Endothelial cell of hepatic sinusoid (primary cell): ENCODE measurements around the gene FGFR3.

Experiments
- in situ Hi-C: cut with HindIII; loops from 2 replicates; pipeline ENCODE4 v1.10.0; 2017; ENCODE audit warnings: low sequenced_read_pairs

FGFR3 gene

DNA sequence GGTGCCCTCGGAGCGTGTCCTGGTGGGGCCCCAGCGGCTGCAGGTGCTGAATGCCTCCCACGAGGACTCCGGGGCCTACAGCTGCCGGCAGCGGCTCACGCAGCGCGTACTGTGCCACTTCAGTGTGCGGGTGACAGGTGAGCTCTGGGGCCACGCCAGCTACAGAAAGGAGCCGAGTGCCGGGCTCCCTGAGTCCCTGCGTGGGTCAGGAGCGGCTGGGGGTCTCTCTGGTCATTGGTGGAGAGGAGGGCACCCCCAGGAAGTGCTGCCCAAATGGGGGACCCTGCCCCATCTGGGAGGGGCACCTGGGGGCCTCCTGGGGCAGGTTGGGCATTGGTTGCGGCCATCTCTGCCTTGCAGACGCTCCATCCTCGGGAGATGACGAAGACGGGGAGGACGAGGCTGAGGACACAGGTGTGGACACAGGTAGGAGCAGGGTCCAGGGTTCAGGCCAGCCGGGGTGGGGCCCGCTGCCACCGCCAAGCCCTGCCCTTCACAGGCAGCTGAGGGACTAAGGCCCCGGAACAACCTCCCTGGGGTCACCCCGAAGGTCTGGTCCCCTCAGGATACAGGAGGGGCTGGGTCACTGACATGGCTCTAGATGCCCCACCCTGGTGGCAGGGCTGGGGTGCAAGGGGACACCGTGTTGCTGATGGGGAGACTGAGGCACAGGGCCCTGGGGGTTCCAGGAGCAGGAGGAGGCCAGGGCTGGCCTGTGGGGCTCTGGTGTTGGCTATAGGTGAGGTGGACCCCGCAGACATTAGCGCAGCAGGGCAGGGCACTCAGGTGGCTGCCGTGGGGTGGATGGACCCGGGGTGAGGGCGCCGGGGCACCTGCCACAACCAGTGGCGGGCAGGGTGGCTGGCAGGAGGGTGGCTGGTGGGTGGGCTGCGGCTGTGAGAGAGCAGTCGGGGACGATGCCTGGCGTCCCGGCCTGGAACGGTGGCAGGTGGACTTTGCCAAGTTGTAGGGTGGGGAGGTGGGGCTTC, 6.6 kb downstream of the FGFR3 start:
- in situ Hi-C loops: no loop called here

DNA sequence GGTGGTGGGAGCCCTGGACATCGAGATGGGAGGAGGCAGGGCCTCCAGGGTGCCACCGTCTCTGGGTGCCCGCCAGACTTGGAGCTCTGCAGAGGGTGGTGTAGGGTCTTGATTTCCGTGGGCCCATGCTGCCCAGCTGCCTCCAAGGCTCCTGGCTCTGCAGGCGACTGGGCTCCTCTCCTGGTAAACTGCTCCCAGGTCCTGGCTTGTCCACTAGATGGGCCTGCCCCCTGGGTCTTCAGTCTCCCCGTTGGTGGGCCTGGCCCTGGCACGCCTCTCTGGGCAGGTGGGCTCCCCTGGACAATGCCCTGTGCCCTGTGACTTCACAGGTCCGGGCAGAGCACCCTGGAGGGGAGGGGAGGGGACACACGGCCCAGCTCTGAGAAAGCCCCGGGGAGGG, 7.7 kb downstream of the FGFR3 start:
- in situ Hi-C loops: no loop called here

DNA sequence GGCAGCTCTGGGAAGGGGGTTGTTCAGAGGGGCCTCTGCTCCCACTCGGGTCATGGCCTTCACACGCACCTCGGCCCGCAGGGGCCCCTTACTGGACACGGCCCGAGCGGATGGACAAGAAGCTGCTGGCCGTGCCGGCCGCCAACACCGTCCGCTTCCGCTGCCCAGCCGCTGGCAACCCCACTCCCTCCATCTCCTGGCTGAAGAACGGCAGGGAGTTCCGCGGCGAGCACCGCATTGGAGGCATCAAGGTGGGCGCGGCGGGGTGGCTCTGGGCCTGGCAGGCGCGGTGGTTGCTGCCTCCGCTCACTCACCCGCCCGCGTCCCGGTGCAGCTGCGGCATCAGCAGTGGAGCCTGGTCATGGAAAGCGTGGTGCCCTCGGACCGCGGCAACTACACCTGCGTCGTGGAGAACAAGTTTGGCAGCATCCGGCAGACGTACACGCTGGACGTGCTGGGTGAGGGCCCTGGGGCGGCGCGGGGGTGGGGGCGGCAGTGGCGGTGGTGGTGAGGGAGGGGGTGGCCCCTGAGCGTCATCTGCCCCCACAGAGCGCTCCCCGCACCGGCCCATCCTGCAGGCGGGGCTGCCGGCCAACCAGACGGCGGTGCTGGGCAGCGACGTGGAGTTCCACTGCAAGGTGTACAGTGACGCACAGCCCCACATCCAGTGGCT, 8.3 kb downstream of the FGFR3 start:
- in situ Hi-C loops: no loop called here

DNA sequence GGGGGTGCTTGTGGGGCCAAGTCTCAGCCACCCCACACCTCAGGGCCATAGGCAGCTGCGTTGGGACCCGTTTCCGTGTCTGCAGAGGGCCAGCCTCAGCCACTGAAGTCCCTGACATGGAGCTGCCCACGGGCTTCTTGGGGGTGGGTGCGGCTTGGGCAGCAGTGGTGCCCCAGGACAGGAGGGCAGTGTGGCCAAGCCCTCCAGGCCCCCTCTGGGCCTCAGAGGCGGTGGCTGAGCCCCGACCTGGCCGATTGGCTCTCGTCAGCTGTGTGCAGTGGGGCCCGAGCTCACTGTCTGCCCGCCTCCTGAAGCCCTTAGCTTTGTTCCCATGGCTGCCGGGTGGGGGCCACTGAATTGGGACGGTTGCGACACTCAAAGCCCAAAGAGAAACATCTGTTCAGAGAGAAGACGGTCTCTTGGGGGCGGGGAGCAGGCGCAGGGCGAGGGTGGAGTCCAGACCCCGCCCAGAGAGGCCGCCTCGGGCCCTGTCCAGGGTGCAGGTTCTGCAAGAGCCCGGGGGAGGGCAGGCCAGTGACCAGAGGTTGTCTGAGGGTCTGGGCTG, 9.1 kb downstream of the FGFR3 start:
- in situ Hi-C loops: no loop called here

DNA sequence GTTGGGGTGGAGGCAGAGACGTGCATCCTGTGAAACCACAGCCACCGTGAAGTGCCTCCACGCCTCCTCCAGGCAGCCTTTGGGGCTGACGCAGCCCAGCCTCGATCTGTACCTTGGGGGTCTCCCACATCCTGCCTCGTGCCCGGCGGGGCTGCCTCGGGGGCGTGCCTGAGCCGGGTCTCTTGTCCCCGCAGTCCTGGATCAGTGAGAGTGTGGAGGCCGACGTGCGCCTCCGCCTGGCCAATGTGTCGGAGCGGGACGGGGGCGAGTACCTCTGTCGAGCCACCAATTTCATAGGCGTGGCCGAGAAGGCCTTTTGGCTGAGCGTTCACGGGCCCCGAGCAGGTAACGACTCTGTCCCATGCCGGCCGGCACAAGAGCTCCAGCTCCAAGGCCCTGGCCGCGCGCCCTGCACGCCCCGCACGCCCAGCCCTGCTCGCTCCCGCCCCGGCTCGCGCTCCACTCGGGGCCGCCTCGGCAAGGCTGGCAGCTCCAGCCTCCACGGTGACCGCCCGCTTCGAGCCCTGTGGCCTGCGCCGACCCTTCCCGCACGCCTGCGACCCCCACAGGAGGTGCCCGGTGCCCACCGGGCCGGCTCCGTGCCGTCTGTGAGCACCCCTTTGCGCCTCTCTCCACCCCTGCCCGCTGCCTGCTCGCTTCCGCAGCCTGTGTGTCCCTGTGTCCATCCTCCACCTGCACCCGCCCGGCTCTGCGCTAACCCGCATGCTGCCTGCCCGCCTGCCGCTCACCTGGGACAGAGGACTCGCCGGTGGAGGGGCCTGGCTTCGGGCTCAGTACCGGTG, 9.8 kb downstream of the FGFR3 start:
- in situ Hi-C loops: no loop called here

DNA sequence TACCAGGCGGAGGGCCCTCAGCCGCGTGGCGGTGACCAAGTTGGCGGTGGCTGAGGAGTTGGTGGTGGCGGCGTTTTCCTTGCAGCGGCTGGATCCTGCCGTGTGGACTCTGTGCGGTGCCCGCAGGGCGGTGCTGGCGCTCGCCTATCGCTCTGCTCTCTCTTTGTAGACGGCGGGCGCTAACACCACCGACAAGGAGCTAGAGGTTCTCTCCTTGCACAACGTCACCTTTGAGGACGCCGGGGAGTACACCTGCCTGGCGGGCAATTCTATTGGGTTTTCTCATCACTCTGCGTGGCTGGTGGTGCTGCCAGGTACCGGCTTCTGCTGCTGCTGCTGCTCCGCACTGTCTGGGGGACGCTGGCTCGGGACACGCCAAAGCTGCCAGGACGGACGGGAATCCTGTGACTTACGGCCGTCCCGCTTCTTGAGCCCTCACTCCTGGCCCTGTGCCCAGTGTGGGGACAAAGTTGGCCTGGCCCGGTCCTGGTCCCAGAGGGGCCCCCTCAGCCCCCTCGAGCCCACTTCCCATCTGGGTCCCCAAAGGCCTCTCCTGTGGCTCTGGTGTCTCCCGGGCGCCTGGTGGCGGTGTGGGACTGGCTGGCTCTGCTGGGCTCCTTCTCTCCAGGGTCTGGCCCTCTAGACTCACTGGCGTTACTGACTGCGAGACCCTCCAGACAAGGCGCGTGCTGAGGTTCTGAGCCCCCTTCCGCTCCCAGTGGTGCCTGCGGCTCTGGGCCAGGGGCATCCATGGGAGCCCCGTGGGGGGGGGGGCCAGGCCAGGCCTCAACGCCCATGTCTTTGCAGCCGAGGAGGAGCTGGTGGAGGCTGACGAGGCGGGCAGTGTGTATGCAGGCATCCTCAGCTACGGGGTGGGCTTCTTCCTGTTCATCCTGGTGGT, 10.7 kb downstream of the FGFR3 start:
- in situ Hi-C loops: no loop called here

DNA sequence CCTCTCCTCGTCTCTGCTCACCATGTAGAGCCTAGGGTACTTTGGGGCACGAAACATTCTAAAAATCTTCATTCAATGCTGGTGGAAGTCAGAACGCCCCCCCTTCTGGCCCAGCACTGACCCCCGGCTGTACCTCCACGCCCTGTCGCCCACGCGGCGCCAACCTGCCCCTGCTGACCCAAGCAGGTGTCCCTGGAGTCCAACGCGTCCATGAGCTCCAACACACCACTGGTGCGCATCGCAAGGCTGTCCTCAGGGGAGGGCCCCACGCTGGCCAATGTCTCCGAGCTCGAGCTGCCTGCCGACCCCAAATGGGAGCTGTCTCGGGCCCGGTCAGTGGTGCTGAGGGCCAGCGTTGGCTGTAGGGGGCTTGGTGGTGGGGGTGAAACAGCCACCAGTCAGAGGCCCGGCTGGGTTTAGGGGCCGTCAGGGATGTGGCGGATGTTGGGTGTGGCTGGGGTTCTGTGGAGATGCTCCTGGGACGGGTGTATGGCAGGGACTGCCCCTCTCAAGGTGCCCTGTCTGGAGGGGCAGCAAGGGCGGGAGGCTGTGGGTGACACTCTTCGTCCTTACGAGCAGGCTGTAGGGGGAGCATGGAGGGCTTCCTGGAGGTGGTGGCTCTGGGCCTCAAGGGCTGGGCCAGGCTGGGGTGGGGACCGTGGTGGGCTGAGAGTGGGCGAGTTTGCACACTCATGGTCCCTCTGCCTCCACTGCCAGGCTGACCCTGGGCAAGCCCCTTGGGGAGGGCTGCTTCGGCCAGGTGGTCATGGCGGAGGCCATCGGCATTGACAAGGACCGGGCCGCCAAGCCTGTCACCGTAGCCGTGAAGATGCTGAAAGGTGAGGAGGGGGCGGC, 11.8 kb downstream of the FGFR3 start:
- in situ Hi-C loops: no loop called here

DNA sequence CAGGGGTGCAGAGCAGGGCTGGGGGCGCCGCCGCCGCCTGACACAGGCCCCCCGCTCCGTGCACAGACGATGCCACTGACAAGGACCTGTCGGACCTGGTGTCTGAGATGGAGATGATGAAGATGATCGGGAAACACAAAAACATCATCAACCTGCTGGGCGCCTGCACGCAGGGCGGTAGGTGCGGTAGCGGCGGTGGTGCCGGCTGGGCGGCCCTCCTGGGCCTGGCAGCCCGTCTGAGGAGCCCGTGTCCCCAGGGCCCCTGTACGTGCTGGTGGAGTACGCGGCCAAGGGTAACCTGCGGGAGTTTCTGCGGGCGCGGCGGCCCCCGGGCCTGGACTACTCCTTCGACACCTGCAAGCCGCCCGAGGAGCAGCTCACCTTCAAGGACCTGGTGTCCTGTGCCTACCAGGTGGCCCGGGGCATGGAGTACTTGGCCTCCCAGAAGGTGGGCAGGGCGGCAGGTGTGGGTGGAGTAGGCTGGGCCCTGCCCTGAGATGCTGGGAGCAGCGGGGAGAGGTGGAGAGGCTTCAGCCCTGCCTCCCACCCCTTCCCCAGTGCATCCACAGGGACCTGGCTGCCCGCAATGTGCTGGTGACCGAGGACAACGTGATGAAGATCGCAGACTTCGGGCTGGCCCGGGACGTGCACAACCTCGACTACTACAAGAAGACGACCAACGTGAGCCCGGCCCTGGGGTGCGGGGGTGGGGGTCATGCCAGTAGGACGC, 12.6 kb downstream of the FGFR3 start:
- in situ Hi-C loops: no loop called here

DNA sequence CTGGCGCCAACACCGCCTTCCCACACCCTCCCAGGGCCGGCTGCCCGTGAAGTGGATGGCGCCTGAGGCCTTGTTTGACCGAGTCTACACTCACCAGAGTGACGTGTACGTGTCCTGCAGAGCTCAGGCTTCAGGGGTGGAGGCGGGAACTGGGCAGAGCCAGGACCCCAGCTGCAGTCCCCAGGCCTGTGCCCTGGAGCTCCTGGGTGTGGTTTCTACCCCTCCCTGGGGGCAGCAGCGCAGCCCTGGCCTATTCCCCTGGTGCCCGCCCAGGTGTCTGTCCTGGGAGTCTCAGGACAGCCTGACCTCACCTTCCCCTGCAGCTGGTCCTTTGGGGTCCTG, 13.1 kb downstream of the FGFR3 start:
- in situ Hi-C loops: no loop called here

DNA sequence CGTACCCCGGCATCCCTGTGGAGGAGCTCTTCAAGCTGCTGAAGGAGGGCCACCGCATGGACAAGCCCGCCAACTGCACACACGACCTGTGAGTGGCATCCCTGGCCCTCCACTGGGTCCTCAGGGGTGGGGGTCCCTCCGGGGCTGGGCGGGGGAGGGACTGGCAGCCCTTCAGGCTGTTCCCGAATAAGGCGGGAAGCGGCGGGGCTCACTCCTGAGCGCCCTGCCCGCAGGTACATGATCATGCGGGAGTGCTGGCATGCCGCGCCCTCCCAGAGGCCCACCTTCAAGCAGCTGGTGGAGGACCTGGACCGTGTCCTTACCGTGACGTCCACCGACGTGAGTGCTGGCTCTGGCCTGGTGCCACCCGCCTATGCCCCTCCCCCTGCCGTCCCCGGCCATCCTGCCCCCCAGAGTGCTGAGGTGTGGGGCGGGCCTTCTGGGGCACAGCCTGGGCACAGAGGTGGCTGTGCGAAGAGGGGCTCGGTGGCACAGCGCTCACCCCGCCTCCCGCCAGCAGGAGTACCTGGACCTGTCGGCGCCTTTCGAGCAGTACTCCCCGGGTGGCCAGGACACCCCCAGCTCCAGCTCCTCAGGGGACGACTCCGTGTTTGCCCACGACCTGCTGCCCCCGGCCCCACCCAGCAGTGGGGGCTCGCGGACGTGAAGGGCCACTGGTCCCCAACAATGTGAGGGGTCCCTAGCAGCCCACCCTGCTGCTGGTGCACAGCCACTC, 13.7 kb downstream of the FGFR3 start:
- in situ Hi-C loops: no loop called here

DNA sequence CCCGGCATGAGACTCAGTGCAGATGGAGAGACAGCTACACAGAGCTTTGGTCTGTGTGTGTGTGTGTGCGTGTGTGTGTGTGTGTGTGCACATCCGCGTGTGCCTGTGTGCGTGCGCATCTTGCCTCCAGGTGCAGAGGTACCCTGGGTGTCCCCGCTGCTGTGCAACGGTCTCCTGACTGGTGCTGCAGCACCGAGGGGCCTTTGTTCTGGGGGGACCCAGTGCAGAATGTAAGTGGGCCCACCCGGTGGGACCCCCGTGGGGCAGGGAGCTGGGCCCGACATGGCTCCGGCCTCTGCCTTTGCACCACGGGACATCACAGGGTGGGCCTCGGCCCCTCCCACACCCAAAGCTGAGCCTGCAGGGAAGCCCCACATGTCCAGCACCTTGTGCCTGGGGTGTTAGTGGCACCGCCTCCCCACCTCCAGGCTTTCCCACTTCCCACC, 14.3 kb downstream of the FGFR3 start:
- in situ Hi-C loops: no loop called here

DNA sequence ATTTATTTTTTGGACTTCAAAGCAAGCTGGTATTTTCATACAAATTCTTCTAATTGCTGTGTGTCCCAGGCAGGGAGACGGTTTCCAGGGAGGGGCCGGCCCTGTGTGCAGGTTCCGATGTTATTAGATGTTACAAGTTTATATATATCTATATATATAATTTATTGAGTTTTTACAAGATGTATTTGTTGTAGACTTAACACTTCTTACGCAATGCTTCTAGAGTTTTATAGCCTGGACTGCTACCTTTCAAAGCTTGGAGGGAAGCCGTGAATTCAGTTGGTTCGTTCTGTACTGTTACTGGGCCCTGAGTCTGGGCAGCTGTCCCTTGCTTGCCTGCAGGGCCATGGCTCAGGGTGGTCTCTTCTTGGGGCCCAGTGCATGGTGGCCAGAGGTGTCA, 15.3 kb downstream of the FGFR3 start:
- in situ Hi-C loops: no loop called here

DNA sequence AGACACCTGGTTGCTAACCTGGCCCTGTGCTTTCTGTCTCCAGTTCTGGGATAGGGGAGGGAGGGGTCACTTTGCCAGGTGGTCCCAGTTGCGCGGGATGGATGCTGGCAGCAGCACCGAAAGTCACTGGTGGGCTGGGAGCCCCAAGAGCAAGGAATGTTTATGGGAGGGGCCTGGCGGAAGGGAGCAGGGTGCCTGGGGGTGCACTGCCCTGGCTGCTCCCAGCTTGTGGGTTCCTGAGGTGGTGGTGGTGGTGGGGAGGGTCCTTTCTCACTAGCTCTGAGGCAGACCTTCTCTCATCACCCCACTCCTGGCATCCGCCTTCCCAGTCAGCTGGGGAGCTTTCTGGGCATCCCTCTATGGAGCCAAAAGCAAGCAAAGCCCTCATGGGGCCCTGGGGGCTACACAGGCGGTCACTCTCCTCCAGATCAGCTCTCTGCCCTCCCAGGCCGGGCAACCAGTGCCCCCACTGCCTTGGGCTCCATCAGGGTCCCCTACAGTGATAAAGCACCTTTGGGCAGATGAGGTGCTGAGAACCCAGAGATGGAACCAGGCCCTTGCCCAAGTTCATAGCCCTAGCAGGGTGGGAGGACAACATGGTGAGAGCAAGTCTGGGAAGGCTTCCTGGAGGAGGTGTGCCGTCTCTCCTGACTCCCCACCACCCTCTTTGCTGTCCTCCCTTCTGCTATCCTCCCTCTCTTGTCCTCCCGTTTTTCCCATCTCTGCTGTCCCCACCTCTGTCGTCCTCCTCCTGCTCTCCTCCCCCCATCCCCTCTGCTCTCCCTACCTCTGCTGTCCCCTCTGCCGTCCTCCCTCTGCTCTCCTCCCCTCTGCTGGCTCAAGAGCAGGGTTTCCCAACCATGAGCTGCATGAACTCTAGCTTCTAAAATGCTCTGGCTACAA, 16.0 kb downstream of the FGFR3 start:
- in situ Hi-C loops: no loop called here

DNA sequence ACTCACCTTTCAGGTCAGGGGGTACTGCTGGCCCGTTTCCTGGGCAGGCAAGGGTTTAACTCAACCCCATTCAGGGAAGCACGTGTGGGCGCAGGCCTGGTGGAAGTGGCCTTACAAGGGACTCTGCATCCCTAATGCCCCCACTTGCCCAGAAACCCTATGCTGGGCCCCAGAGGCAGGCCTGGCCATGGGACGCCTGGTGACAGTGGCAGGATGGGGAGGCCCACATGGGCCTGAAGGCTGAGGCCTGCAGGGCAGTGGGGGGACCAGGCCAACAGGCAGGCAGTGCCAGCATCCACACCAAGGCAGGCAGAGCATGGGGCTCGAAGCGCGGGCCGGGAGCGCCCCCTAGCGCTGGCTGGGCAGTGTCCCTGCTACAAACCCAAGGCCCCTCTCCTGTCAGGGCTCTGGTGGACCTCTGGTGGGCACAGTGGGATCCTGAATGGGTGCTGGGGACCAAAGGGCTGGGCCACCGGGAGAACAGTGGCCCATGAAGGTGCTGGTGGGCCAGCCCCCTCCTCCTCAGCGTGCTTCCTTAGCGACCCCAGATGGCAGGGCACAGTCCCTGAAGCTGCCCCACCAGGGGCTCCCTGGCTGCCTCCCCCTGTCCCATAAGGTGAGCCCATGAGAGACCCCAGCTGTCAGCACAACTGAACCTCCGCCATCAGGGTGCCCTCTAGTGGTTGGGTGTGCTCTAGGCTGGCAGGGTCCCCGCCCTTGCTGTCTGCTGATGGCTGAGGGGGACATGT, 16.8 kb downstream of the FGFR3 start:
- in situ Hi-C loops: loop anchor here (5.0 kb wide), 1 partner anchor 47 kb away; the partner anchor contains the start of gene LETM1

DNA sequence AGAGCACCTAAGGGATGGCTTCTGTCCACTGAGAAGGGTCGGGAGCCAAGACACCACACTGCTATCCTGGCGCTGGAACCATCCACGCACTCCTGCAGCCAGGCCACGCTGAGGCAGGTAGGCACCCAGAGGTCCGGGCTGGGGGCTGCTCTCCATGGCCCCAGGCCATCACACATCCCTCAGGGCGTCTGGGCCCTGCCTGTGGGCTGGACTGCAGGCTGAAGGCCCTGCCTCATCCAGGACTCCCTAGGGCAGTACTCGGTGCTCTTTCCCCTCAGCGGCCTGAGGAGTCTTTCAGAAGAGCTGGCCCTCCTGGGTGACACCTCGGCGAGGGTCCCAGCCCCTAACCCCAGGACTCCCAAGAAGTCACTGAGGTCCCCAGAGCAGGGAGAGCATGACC, 17.7 kb downstream of the FGFR3 start:
- in situ Hi-C loops: loop anchor here (5.0 kb wide), 1 partner anchor 47 kb away; the partner anchor contains the start of gene LETM1

DNA sequence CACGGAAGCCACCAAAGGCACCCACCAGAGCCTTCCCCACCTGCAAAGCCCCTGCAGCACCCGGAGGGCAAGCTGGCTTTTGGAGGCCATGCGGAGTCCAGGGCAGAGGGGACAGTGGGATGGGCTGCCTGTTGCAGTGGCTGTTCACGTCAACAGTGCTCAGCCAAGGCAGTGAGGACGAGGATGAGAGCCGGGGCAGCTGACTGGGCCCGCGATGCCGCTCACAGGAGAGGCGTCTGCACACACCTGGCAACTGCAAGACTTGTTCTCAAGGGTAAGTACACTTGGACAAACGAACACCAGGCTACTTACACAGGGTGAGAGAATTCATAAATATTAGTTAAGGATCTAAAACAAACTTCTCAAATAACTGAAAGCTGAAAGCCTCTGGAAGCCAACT, 19.6 kb downstream of the FGFR3 start:
- in situ Hi-C loops: loop anchor here (5.0 kb wide), 1 partner anchor 45 kb away; the partner anchor contains the start of gene LETM1
